ENCODE data around the gene ASIC2. TPM values are rescaled to one million over a fixed set of nuclear protein-coding genes. Genes with fewer than 3 reads are reported as not detected.

Gene ASIC2
- total RNA-seq, 2 donors from 2014 or later, result 0.48 to 1.3 TPM

- no peak overlapping the region for H3K9ac ChIP-seq (ENCODE audit: low read depth in 2 of 2, low read length in 2 of 2)
- no peaks in the 10 kb centered on the region for H3K27me3 ChIP-seq
- DNase-seq, result no peak
- no peaks in the 10 kb centered on the region for H3K36me3 ChIP-seq
- H3K9me3 ChIP-seq, result no peaks in the 10 kb centered on the region
- no peaks in the 10 kb centered on the region for H3K4me1 ChIP-seq
- intact Hi-C loops (cut with DNase I), result no loop called here
- H3K27ac ChIP-seq, result no peak overlapping the region
- TF ChIP-seq CTCF (IDR thresholded peaks at IDR 0.05), result no peak
- no peak overlapping the region for H3K4me3 ChIP-seq
Observed at GRCh38 chr17:33330877-33331276, 37.8 kb upstream of the ASIC2 start.

- Histone ChIP-seq H3K9me3 (no peaks in the 10 kb centered on the region), H3K4me3 (no peak overlapping the region), H3K4me1 (no peaks in the 10 kb centered on the region), H3K9ac (ENCODE audit: low read depth in 2 of 2, low read length in 2 of 2) (no peak overlapping the region), H3K27ac (no peak overlapping the region), H3K27me3 (no peaks in the 10 kb centered on the region), H3K36me3 (no peaks in the 10 kb centered on the region)
- TF ChIP-seq CTCF (IDR thresholded peaks at IDR 0.05), result no peak
- DNase-seq, result no peak
- intact Hi-C loops (cut with DNase I), result no loop called here
Observed at GRCh38 chr17:33328129-33328528, 35.0 kb upstream of the ASIC2 start.

GRCh38 chr17:33324736-33325135 is 31.6 kb upstream of the ASIC2 start:
- intact Hi-C loops (cut with DNase I), result no loop called here

GRCh38 chr17:33322063-33322462 is 29.0 kb upstream of the ASIC2 start:
- H3K4me1 ChIP-seq, result no peaks in the 10 kb centered on the region
- no peak for TF ChIP-seq CTCF (IDR thresholded peaks at IDR 0.05)
- H3K27ac ChIP-seq, result no peak overlapping the region
- no peak overlapping the region for H3K4me3 ChIP-seq
- intact Hi-C loops (cut with DNase I), result no loop called here
- H3K27me3 ChIP-seq, result no peaks in the 10 kb centered on the region
- H3K9me3 ChIP-seq, result no peaks in the 10 kb centered on the region
- H3K36me3 ChIP-seq, result no peaks in the 10 kb centered on the region
- no peak for DNase-seq
- no peak overlapping the region for H3K9ac ChIP-seq (ENCODE audit: low read depth in 2 of 2, low read length in 2 of 2)

More at GRCh38 chr17:33324736-33325135, 31.6 kb upstream of the ASIC2 start:
- Histone ChIP-seq H3K27ac (no peak overlapping the region), H3K27me3 (no peaks in the 10 kb centered on the region), H3K36me3 (no peaks in the 10 kb centered on the region), H3K4me3 (no peak overlapping the region), H3K4me1 (no peaks in the 10 kb centered on the region), H3K9ac (ENCODE audit: low read depth in 2 of 2, low read length in 2 of 2) (no peak overlapping the region), H3K9me3 (no peaks in the 10 kb centered on the region)
- TF ChIP-seq CTCF (IDR thresholded peaks at IDR 0.05), result no peak
- no peak for DNase-seq

- no peaks in the 10 kb centered on the region for H3K27me3 ChIP-seq
- H3K4me1 ChIP-seq, result no peaks in the 10 kb centered on the region
- no peak for DNase-seq
- no peak for TF ChIP-seq CTCF (IDR thresholded peaks at IDR 0.05)
- H3K9ac ChIP-seq (ENCODE audit: low read depth in 2 of 2, low read length in 2 of 2), result no peak overlapping the region
- H3K27ac ChIP-seq, result no peak overlapping the region
- H3K4me3 ChIP-seq, result no peak overlapping the region
- H3K9me3 ChIP-seq, result no peaks in the 10 kb centered on the region
- no peaks in the 10 kb centered on the region for H3K36me3 ChIP-seq
- intact Hi-C loops (cut with DNase I), result no loop called here
Observed at GRCh38 chr17:33318241-33318640, 25.1 kb upstream of the ASIC2 start.

GRCh38 chr17:33316746-33317145 is 23.7 kb upstream of the ASIC2 start:
- intact Hi-C loops (cut with DNase I), result no loop called here
- H3K4me1 ChIP-seq, result no peaks in the 10 kb centered on the region
- no peak for TF ChIP-seq CTCF (IDR thresholded peaks at IDR 0.05)

More at GRCh38 chr17:33316746-33317145, 23.7 kb upstream of the ASIC2 start:
- no peak for DNase-seq
- Histone ChIP-seq H3K27ac (no peak overlapping the region), H3K9me3 (no peaks in the 10 kb centered on the region), H3K27me3 (no peaks in the 10 kb centered on the region), H3K36me3 (no peaks in the 10 kb centered on the region), H3K9ac (ENCODE audit: low read depth in 2 of 2, low read length in 2 of 2) (no peak overlapping the region), H3K4me3 (no peak overlapping the region)
